H1 (cell line): ENCODE results near the gene CHTF8. TPM values are rescaled to one million over a fixed set of nuclear protein-coding genes. Genes with fewer than 3 reads are reported as not detected.
A peak's percentile ranks its signal among the peaks of the same experiment; 100 is the strongest.

Experiments used
- ATF3 ChIP-seq: IDR thresholded peaks from 2 replicates; pipeline ENCODE4 v1.6.1; 2011; ENCODE audit warnings: low read depth, mild to moderate bottlenecking, low read length; ENCODE audit not compliant: insufficient read depth
- EP300 ChIP-seq, 2 experiments: IDR thresholded peaks; 1 replicate in 1 of 2; 2 replicates in 1 of 2; pipeline ENCODE4 v1.6.1; 2011 to 2012; ENCODE audit warnings: low read depth in 2 of 2, low read length in 2 of 2, mild to moderate bottlenecking in 2 of 2, borderline replicate concordance in 1 of 2, inconsistent platforms in 1 of 2, moderate library complexity in 1 of 2
- HDAC6 ChIP-seq: IDR thresholded peaks from one replicate; pipeline ENCODE4 v1.7.1; 2012; ENCODE audit warnings: low read depth, mild to moderate bottlenecking, inconsistent platforms, low read length, moderate library complexity
- JUND ChIP-seq: IDR thresholded peaks from 2 replicates; pipeline ENCODE4 v1.6.1; 2011; ENCODE audit warnings: mild to moderate bottlenecking, improper control_type of control experiment, low read length
- KDM4A ChIP-seq: IDR thresholded peaks from one replicate; pipeline ENCODE4 v1.7.1; 2012; ENCODE audit warnings: low read depth, mild to moderate bottlenecking, moderate library complexity, low read length, inconsistent platforms; ENCODE audit not compliant: severe bottlenecking
- MAFK ChIP-seq: IDR thresholded peaks from 2 replicates; pipeline ENCODE4 v1.6.1; 2012; ENCODE audit warnings: low read depth, mild to moderate bottlenecking, improper control_type of control experiment, low read length
- RBBP5 ChIP-seq: IDR thresholded peaks from 2 replicates; pipeline ENCODE4 v1.7.1; 2012; ENCODE audit warnings: low read depth, mild to moderate bottlenecking, inconsistent platforms, low read length, moderate library complexity, borderline replicate concordance
- RXRA ChIP-seq: IDR thresholded peaks from 2 replicates; pipeline ENCODE4 v1.6.1; 2011; ENCODE audit warnings: low read depth, mild to moderate bottlenecking, low read length, moderate library complexity; ENCODE audit not compliant: insufficient read depth
- SIN3A ChIP-seq, 2 experiments: IDR thresholded peaks in 1 of 2; conservative IDR thresholded peaks in 1 of 2; 2 replicates each; pipeline ENCODE4 v1.6.1; 2011 to 2012; ENCODE audit warnings: low read length in 2 of 2, improper control_type of control experiment in 1 of 2, low read depth in 1 of 2, mild to moderate bottlenecking in 1 of 2
- SIRT6 ChIP-seq: IDR thresholded peaks from one replicate; pipeline ENCODE4 v1.7.1; 2012; ENCODE audit warnings: low read length, inconsistent platforms
- SP2 ChIP-seq: IDR thresholded peaks from 2 replicates; pipeline ENCODE4 v1.6.1; 2012; ENCODE audit warnings: mild to moderate bottlenecking, low read length, inconsistent platforms
- TAF7 ChIP-seq: optimal IDR thresholded peaks from 2 replicates; pipeline ENCODE3; 2011; ENCODE audit warnings: low read depth, mild to moderate bottlenecking, inconsistent platforms, low read length, moderate library complexity, borderline replicate concordance
- polyA plus RNA-seq, 7 experiments: library from polyadenylated mRNA; depleted of rRNA in 3 of 7; stranded (reverse) in 5 of 7; unstranded in 2 of 7; fragments of >200 nt in 5 of 7; fragments of 200-250 nt in 2 of 7; gene quantifications; 1 replicate in 5 of 7; 2 replicates in 1 of 7; 4 replicates in 1 of 7; pipeline versions ENCODE4 v1.2.1 to v1.2.3, GENCODE V29; 2011 to 2013; ENCODE audit warnings: missing spikeins in 2 of 7, mixed read lengths in 2 of 7
- total RNA-seq: library from RNA; stranded (reverse); fragmentation: NEBNext Ultra II Directional; extraction: Animal tissue kit (Norgen Biotek cat#: 25700); gene quantifications from 2 replicates; pipeline ENCODE4 v1.2.1, GENCODE V29; 2021

The CHTF8 gene
- total and polyA plus RNA-seq, 2 of the 8 experiments (the other 6 are each of a cell fraction or from before 2014, with no cell fraction given), result 114 to 138 TPM

GRCh38 chr16:69131839-69132423, 457 bp downstream of the CHTF8 start (continued):
- TF ChIP-seq SIRT6 (no peak), RBBP5 (peak; percentile 3; the same call in 1 of the 2 replicates), RXRA (no peak), ATF3 (no peak), TAF7 (peak; percentile 10), SP2 (no peak), EP300 (IDR thresholded peaks at IDR 0.05; ENCODE audit: borderline replicate concordance in 1 of 2, low read depth in 2 of 2, low read length in 2 of 2) (no peak; a peak in 1 of 3 replicates), JUND (no peak), HDAC6 (no peak), KDM4A (no peak), SIN3A (conservative IDR thresholded peaks at IDR 0.05 in 1 of 2, IDR thresholded peaks at IDR 0.05 in 1 of 2; ENCODE audit: low read depth in 1 of 2, low read length in 2 of 2) (0 out of 4 replicates have a peak, but pooled peaks of 1 of the 2 experiments have one; percentile 21), MAFK (no peak)
- TF ChIP-seq, all 59 proteins: peak for 8
